ENCODE measurements around the gene CAPSL.

Gene CAPSL

GRCh38 chr5:35887321-35888100 is 50.9 kb downstream of the CAPSL start:
- no peak for DNase-seq (ENCODE audit: low spot score)
- in situ Hi-C loops (cut with MboI; ENCODE audit: low sequenced_read_pairs, unreplicated experiment), result no loop called here
- TF ChIP-seq, protein P1, sequence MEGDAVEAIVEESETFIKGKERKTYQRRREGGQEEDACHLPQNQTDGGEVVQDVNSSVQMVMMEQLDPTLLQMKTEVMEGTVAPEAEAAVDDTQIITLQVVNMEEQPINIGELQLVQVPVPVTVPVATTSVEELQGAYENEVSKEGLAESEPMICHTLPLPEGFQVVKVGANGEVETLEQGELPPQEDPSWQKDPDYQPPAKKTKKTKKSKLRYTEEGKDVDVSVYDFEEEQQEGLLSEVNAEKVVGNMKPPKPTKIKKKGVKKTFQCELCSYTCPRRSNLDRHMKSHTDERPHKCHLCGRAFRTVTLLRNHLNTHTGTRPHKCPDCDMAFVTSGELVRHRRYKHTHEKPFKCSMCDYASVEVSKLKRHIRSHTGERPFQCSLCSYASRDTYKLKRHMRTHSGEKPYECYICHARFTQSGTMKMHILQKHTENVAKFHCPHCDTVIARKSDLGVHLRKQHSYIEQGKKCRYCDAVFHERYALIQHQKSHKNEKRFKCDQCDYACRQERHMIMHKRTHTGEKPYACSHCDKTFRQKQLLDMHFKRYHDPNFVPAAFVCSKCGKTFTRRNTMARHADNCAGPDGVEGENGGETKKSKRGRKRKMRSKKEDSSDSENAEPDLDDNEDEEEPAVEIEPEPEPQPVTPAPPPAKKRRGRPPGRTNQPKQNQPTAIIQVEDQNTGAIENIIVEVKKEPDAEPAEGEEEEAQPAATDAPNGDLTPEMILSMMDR (IDR thresholded peaks at IDR 0.05; ENCODE audit: borderline replicate concordance, control extremely low read depth, extremely low read depth, insufficient read depth, missing control alignments), result no peak

GRCh38 chr5:35886381-35886780 is 52.0 kb downstream of the CAPSL start:
- DNase-seq (ENCODE audit: low spot score), result no peak
- TF ChIP-seq, protein P1 (IDR thresholded peaks at IDR 0.05; ENCODE audit: borderline replicate concordance, control extremely low read depth, extremely low read depth, insufficient read depth, missing control alignments), result no peak
- in situ Hi-C loops (cut with MboI; ENCODE audit: low sequenced_read_pairs, unreplicated experiment), result no loop called here

DNA sequence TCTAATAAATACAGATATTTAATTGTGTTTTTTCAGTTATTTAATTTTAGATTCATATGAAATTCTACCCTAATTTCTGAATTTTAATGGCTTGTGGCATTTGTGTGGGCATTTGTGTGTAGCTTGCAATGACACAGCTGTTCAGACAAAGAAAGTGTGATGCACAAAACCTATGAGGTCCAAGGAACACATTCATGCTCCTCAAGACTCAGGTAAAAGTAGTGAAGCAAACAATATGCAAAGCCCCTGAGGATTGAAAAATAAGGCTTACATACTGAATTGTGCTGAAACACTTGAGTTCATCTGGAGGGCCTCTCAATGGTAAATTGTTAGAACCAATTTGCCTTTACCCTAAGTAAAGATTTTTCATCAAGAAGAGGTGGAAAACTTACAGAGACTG is 53.6 kb downstream of the CAPSL start:
- in situ Hi-C loops (cut with MboI; ENCODE audit: low sequenced_read_pairs, unreplicated experiment), result no loop called here
- TF ChIP-seq, protein P1 (IDR thresholded peaks at IDR 0.05; ENCODE audit: borderline replicate concordance, control extremely low read depth, extremely low read depth, insufficient read depth, missing control alignments), result no peak
- no peak for DNase-seq (ENCODE audit: low spot score)

DNA sequence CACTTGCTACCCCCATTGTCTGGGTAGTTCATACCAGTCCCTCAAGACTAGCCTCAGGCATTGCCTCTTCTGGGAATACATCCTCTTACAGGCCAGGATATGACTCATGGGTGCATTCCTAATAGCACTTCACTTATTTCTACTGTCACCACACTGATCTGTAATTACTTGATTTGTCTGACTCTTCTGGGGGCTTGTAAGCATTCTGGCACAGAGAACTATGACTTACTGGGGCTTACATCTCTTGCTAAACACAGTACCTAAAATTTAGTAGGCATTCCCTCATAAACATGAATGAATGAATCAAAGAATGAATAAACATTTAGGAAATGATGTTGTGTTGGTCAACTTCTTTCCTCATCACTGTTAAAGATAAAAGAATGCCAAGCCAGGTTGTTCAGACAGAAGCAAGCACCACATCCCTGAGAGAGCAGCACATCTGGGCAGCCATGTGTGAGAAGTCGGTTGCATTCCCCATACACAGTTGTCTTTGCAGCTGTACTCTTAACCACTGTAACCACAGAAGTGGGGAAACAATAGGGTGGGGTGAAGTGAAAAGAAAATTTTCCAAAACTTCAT is 54.1 kb downstream of the CAPSL start:
- no peak for DNase-seq (ENCODE audit: low spot score)
- TF ChIP-seq, protein P1 (IDR thresholded peaks at IDR 0.05; ENCODE audit: borderline replicate concordance, control extremely low read depth, extremely low read depth, insufficient read depth, missing control alignments), result no peak
- in situ Hi-C loops (cut with MboI; ENCODE audit: low sequenced_read_pairs, unreplicated experiment), result no loop called here

- in situ Hi-C loops (cut with MboI; ENCODE audit: low sequenced_read_pairs, unreplicated experiment), result no loop called here
- no peak for DNase-seq (ENCODE audit: low spot score)
Measured at GRCh38 chr5:35881758-35882157, 56.7 kb downstream of the CAPSL start.

DNA sequence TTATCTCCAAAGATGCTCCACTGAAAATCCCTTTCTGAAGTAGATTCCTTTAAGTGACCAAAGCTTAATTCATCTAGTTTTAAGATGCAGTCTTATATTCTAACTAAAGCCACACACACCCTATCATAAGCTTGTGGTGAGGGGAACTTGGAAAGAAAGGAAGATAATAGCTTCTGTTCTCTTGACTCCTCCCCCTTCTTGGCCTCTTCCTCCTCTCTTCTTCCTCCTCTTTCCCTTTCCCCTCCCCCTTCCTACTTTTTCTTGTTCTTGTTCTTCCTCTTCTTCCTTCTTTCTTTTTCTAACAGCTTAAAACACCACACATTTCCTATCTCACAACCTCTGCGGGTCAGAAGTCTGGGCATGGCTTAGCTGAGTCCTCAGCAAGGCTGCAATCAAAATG is 58.3 kb downstream of the CAPSL start:
- TF ChIP-seq, protein P1 (IDR thresholded peaks at IDR 0.05; ENCODE audit: borderline replicate concordance, control extremely low read depth, extremely low read depth, insufficient read depth, missing control alignments), result no peak
- no peak for DNase-seq (ENCODE audit: low spot score)
- in situ Hi-C loops (cut with MboI; ENCODE audit: low sequenced_read_pairs, unreplicated experiment), result no loop called here

More at GRCh38 chr5:35881758-35882157, 56.7 kb downstream of the CAPSL start:
- TF ChIP-seq, protein P1 (IDR thresholded peaks at IDR 0.05; ENCODE audit: borderline replicate concordance, control extremely low read depth, extremely low read depth, insufficient read depth, missing control alignments), result no peak
